GM18868 (cell line): Measurements from ENCODE around the gene GPR141.
"Not testable (repeated sequence)": the region's sequence is repeated elsewhere in the genome, so short reads cannot be mapped to it uniquely, and the experiment has no call there.

ENCODE experiments used
- ATAC-seq: cut with Tn5 transposase; IDR thresholded peaks from one replicate; pipeline ENCODE4 v1.9.1; 2021; ENCODE audit warnings: mild to moderate bottlenecking, moderate library complexity; ENCODE audit not compliant: unreplicated experiment

Gene GPR141

GRCh38 chr7:37684927-37685326 lies 1.4 kb downstream of the GPR141 start:
- no peak for ATAC-seq

- ATAC-seq: no peak
Observed at GRCh38 chr7:37686556-37687345, 3.2 kb downstream of the GPR141 start.

GRCh38 chr7:37690206-37690605 lies 6.6 kb downstream of the GPR141 start:
- ATAC-seq: no peak

GRCh38 chr7:37694208-37695094 lies 10.9 kb downstream of the GPR141 start:
- ATAC-seq: no peak

GRCh38 chr7:37698276-37698675 lies 14.7 kb downstream of the GPR141 start:
- ATAC-seq: peak; percentile 57

GRCh38 chr7:37698782-37699181 lies 15.2 kb downstream of the GPR141 start:
- ATAC-seq: no peak

- no peak for ATAC-seq
Observed at GRCh38 chr7:37701769-37702168, 18.2 kb downstream of the GPR141 start.

GRCh38 chr7:37703361-37703760 lies 19.8 kb downstream of the GPR141 start:
- no peak for ATAC-seq

- not testable (repeated sequence) for ATAC-seq
Observed at GRCh38 chr7:37704328-37704833, 20.8 kb downstream of the GPR141 start.

- no peak for ATAC-seq
Observed at GRCh38 chr7:37705976-37706375, 22.4 kb downstream of the GPR141 start.

GRCh38 chr7:37706804-37707203 lies 23.2 kb downstream of the GPR141 start:
- no peak for ATAC-seq

GRCh38 chr7:37707754-37708485 lies 24.4 kb downstream of the GPR141 start:
- no peak for ATAC-seq

- ATAC-seq: peak; percentile 92
Observed at GRCh38 chr7:37709631-37710509, 26.3 kb downstream of the GPR141 start.

GRCh38 chr7:37713613-37714012 lies 30.0 kb downstream of the GPR141 start:
- no peak for ATAC-seq

GRCh38 chr7:37714606-37715005 lies 31.0 kb downstream of the GPR141 start:
- ATAC-seq: no peak

GRCh38 chr7:37718585-37718984 lies 35.0 kb downstream of the GPR141 start:
- ATAC-seq: peak; percentile 69

GRCh38 chr7:37719077-37719476 lies 35.5 kb downstream of the GPR141 start:
- peak; percentile 95 for ATAC-seq

GRCh38 chr7:37724732-37725131 lies 41.2 kb downstream of the GPR141 start:
- ATAC-seq: no peak

GRCh38 chr7:37726016-37726415 lies 42.5 kb downstream of the GPR141 start:
- no peak for ATAC-seq

- ATAC-seq: peak; percentile 64
Observed at GRCh38 chr7:37728747-37729146, 45.2 kb downstream of the GPR141 start.
